ENCODE data around the gene RUNX1.

DNA sequence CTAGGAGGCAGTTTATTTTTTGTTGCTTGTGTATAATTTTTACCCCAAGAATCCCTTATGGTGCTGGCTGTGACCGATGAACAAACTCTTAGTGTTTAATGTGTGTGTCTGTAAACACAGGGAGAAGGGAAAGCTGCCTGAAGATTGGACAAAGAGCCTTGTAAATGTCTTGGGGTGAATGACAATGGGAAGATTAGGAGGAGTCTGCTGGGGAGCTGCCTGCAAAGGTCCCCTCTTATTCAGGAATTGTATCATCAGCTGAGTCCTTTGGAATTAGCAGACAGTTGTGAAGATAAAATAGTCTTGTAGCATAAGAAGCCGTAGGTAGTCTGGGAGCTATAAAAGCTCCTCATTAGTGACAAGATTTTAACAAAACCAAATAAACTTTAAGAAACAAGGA is 88.4 kb downstream of the RUNX1 start:
- TF ChIP-seq POLR2AphosphoS5 (IDR thresholded peaks at IDR 0.05; ENCODE audit: low read depth, low read length) (no peak), SMC3 (IDR thresholded peaks at IDR 0.05; ENCODE audit: low read depth, low read length) (no peak), EP300 (IDR thresholded peaks at IDR 0.05; ENCODE audit: borderline replicate concordance in 1 of 2, low read depth in 1 of 2, low read length in 1 of 2) (no peak), EZH2phosphoT487 (IDR thresholded peaks at IDR 0.05; ENCODE audit: borderline replicate concordance, low read depth) (no peak), MXI1 (IDR thresholded peaks at IDR 0.05; ENCODE audit: low read depth, low read length) (no peak), RCOR1 (IDR thresholded peaks at IDR 0.05; ENCODE audit: low read length) (no peak), RXRA (IDR thresholded peaks at IDR 0.05; ENCODE audit: borderline replicate concordance, low read depth) (no peak), NRF1 (IDR thresholded peaks at IDR 0.05; ENCODE audit: low read depth, low read length) (no peak), JUND (IDR thresholded peaks at IDR 0.05) (no peak), RAD21 (IDR thresholded peaks at IDR 0.05; ENCODE audit: low read length) (no peak), GATA2 (CRISPR knock-in tag; IDR thresholded peaks at IDR 0.05) (no peak)
- TF ChIP-seq, protein P1, sequence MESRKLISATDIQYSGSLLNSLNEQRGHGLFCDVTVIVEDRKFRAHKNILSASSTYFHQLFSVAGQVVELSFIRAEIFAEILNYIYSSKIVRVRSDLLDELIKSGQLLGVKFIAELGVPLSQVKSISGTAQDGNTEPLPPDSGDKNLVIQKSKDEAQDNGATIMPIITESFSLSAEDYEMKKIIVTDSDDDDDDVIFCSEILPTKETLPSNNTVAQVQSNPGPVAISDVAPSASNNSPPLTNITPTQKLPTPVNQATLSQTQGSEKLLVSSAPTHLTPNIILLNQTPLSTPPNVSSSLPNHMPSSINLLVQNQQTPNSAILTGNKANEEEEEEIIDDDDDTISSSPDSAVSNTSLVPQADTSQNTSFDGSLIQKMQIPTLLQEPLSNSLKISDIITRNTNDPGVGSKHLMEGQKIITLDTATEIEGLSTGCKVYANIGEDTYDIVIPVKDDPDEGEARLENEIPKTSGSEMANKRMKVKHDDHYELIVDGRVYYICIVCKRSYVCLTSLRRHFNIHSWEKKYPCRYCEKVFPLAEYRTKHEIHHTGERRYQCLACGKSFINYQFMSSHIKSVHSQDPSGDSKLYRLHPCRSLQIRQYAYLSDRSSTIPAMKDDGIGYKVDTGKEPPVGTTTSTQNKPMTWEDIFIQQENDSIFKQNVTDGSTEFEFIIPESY (IDR thresholded peaks at IDR 0.05; ENCODE audit: borderline replicate concordance, low read depth), result no peak
- TF ChIP-seq, protein P2, sequence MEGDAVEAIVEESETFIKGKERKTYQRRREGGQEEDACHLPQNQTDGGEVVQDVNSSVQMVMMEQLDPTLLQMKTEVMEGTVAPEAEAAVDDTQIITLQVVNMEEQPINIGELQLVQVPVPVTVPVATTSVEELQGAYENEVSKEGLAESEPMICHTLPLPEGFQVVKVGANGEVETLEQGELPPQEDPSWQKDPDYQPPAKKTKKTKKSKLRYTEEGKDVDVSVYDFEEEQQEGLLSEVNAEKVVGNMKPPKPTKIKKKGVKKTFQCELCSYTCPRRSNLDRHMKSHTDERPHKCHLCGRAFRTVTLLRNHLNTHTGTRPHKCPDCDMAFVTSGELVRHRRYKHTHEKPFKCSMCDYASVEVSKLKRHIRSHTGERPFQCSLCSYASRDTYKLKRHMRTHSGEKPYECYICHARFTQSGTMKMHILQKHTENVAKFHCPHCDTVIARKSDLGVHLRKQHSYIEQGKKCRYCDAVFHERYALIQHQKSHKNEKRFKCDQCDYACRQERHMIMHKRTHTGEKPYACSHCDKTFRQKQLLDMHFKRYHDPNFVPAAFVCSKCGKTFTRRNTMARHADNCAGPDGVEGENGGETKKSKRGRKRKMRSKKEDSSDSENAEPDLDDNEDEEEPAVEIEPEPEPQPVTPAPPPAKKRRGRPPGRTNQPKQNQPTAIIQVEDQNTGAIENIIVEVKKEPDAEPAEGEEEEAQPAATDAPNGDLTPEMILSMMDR (IDR thresholded peaks at IDR 0.05), result no peak
- TF ChIP-seq, protein P3, sequence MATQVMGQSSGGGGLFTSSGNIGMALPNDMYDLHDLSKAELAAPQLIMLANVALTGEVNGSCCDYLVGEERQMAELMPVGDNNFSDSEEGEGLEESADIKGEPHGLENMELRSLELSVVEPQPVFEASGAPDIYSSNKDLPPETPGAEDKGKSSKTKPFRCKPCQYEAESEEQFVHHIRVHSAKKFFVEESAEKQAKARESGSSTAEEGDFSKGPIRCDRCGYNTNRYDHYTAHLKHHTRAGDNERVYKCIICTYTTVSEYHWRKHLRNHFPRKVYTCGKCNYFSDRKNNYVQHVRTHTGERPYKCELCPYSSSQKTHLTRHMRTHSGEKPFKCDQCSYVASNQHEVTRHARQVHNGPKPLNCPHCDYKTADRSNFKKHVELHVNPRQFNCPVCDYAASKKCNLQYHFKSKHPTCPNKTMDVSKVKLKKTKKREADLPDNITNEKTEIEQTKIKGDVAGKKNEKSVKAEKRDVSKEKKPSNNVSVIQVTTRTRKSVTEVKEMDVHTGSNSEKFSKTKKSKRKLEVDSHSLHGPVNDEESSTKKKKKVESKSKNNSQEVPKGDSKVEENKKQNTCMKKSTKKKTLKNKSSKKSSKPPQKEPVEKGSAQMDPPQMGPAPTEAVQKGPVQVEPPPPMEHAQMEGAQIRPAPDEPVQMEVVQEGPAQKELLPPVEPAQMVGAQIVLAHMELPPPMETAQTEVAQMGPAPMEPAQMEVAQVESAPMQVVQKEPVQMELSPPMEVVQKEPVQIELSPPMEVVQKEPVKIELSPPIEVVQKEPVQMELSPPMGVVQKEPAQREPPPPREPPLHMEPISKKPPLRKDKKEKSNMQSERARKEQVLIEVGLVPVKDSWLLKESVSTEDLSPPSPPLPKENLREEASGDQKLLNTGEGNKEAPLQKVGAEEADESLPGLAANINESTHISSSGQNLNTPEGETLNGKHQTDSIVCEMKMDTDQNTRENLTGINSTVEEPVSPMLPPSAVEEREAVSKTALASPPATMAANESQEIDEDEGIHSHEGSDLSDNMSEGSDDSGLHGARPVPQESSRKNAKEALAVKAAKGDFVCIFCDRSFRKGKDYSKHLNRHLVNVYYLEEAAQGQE (IDR thresholded peaks at IDR 0.05; ENCODE audit: low read depth, low read length), result no peak
